Upper lobe of left lung (tissue), 4 donors: ENCODE measurements around the gene CILP2.

Experiments used
- CTCF ChIP-seq, 6 experiments: fragments of 450-650 bp in 4 of 6; fragments of 200-600 bp in 2 of 6; sonication (generic) in 2 of 6; IDR thresholded peaks; one replicate each; pipeline ENCODE4 v1.5.1; 2016 to 2019; ENCODE audit warnings: antibody characterized with exemption in 6 of 6
- EP300 ChIP-seq, 4 donors: sonication (generic); formaldehyde crosslinking; IDR thresholded peaks; one replicate each; pipeline ENCODE4 v1.5.1; 2017; ENCODE audit warnings: antibody characterized with exemption in 4 of 4, control low read depth in 2 of 4
- POLR2AphosphoS5 ChIP-seq, 2 donors: sonication (generic); formaldehyde crosslinking; IDR thresholded peaks; one replicate each; pipeline ENCODE4 v1.5.1; 2017; ENCODE audit warnings: antibody characterized with exemption in 2 of 2

GRCh38 chr19:19546751-19547162 lies 8.7 kb downstream of the CILP2 start:
- TF ChIP-seq EP300 (IDR thresholded peaks at IDR 0.05) (no peak), CTCF (IDR thresholded peaks at IDR 0.05) (no peak), POLR2AphosphoS5 (IDR thresholded peaks at IDR 0.05) (no peak)
